GM19035 (cell line): ENCODE results near the gene EIF3I.

ENCODE experiments used
- ATAC-seq: cut with Tn5 transposase; IDR thresholded peaks from one replicate; pipeline ENCODE4 v1.9.1; 2021; ENCODE audit not compliant: unreplicated experiment

Gene EIF3I

GRCh38 chr1:32263744-32264143, 41.5 kb downstream of the EIF3I start:
- no peak for ATAC-seq

DNA sequence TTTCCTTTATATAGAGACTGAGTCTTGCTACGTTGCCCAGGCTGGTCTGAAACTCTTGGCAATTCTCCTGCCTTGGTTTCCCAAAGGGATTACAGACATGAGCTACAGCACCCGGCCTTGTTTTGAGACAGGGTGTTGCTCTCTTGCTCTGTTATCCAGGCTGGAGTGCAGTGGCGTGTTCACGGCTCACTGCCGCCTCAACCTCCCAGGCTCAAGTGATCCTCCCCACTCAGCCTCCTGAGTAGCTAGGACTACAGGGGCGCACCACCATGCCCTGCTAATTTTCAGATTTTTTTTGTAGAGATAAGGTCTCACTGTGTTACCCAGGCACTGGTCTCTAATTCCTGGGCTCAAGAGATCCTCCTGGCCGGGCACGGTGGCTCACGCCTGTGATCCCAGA, 43.6 kb downstream of the EIF3I start:
- no peak for ATAC-seq

DNA sequence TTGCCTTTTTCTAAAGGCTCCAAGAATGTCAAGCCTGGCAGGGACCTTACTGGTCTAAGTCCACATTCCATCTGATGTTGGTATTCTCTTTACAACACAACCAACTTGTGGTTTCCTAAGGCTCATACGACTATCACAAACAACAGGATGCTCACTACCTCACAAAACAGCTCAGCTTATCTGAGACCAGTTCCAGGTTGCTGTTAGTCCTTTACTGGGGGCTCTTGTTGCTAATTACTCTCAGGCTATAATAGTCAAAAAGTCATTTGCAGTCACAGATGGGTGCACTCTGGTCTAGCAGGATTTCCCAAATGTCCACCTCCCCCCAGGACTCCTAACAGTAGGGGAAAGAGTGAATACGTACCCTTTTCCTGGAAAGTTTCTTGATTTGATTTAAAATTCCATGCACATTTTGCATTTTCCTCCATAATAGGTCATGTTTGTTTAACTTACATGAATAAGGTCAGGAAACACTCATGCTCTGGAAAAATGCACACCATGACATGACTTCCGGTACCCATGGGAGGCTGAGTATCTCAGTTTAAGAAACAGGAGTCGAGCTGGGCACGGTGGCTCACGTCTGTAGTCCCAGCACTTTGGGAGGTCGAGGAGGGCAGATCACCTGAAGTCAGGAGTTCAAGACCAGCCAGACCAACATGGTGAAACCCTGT, 44.8 kb downstream of the EIF3I start:
- ATAC-seq = no peak

DNA sequence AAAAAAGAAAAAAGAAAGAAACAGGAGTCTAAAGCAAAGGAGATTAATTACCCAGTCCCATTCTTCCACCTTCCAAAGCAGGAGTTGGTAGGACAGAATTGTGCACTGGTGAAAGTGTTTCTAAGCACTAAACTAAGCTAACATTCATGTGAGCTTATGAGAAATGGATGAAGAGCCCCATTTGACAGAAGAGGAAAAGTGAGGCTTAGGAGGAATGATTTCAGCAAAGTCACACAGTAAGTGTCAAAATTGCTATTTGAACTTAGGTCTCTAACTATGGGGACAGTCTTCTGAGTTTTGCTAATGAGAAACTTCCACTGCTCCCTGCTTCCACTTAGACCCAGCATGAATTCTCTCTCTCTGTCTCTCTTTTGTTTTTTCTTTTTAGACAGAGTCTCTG, 47.5 kb downstream of the EIF3I start:
- no peak for ATAC-seq

- ATAC-seq = no peak
Measured at GRCh38 chr1:32272557-32273390, 50.6 kb downstream of the EIF3I start.

DNA sequence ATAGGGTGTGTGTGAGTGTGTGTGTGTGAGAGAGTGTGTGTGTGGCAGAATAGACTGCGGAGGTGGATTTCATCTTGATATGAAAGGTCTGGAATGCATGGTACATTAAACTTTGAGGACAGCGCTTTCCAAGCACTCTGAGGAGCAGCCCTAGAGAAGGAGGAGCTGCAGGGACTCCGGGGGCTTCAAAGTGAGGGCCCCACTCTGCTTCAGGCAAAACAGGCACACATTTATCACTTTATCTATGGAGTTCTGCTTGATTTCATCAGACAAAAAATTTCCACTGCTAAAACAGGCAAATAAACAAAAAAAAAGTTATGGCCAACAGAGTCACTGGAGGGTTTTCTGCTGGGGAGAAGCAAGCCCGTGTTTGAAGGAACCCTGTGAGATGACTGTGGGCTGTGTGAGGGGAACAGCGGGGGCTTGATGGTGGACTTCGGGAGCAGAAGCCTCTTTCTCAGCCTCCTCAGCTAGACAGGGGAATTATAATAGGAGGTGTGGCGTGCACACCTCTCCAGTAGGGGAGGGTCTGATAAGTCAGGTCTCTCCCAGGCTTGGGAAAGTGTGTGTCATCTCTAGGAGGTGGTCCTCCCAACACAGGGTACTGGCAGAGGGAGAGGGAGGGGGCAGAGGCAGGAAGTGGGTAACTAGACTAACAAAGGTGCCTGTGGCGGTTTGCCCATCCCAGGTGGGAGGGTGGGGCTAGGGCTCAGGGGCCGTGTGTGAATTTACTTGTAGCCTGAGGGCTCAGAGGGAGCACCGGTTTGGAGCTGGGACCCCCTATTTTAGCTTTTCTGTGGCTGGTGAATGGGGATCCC, 51.4 kb downstream of the EIF3I start:
- ATAC-seq = no peak

- no peak for ATAC-seq
Measured at GRCh38 chr1:32274646-32275340, 52.6 kb downstream of the EIF3I start.

- no peak for ATAC-seq
Measured at GRCh38 chr1:32275424-32275823, 53.2 kb downstream of the EIF3I start.

DNA sequence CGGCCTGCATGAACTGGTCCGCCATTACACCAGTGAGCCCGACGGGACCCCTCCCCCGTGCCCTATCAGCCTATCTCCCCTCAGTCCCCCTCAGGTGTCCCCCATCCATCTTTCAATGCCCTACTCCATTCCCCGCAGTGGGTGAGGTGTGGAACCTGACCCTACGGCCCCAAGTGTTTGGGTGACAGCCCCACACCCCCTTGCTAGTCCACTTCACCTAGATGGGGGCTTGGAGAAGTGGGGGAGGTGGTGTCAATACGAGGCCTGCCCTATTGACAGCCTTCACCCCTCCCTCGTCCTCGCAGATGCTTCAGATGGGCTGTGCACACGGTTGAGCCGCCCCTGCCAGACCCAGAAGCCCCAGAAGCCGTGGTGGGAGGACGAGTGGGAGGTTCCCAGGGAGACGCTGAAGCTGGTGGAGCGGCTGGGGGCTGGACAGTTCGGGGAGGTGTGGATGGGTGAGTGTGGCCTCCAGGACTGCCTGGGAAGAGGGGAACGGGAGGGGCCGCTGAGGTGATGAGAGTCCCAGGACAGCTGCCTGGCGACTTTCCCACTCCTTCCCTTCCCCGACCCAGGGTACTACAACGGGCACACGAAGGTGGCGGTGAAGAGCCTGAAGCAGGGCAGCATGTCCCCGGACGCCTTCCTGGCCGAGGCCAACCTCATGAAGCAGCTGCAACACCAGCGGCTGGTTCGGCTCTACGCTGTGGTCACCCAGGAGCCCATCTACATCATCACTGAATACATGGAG, 54.0 kb downstream of the EIF3I start:
- ATAC-seq = no peak
